ENCODE results near the gene GPRC5A.
A peak's percentile ranks its signal among the peaks of the same experiment; 100 is the strongest.

GPRC5A gene

DNA sequence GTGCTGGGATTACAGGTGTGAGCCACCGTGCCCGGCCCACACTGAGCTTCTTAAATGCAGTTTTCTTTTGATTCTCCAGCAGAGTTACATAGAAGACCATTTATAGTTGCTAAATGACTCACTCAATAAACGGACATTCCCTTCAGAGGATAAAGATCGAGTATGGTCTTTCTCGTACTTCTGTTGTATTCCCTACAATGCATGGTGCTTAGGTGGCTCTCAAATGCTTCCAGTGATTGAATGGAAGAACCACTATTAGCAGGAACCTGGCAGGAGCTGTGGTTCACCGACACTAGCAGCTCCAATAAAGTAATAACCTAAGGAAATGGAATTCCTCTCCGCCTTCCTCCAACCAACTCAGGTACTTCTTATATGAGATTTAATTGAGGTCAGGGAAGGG lies 3.9 kb upstream of the GPRC5A start:
- no peak for DNase-seq

- DNase-seq, result no peak
Observed at GRCh38 chr12:12889701-12890100, 1.7 kb upstream of the GPRC5A start.

DNA sequence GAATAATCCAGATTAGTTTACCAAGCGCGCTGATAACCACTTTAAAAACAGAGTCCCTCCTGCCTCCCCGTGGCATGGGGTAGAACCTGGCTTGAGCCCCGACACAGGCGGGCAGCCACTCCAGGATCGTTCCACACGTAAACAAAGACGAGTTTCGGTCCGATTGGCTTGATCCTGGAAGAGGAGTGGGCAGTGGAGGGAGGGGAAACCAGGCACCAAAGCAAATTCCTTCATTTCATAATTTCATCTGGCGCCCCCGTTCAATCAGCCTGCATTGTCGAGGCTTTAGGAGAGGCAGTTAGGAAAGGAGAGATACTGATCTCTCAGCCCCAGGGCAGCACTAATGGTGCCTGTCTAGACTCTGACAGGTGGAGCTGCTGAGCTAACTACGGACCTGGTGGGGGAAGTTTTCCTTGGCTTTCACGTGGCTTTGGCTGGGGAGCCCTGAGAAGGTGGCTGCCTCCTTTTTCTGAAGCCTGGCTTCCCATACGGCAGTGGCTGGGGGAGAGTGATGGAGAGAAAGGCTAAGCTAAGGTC lies 751 bp upstream of the GPRC5A start:
- DNase-seq, result peak; percentile 63

DNA sequence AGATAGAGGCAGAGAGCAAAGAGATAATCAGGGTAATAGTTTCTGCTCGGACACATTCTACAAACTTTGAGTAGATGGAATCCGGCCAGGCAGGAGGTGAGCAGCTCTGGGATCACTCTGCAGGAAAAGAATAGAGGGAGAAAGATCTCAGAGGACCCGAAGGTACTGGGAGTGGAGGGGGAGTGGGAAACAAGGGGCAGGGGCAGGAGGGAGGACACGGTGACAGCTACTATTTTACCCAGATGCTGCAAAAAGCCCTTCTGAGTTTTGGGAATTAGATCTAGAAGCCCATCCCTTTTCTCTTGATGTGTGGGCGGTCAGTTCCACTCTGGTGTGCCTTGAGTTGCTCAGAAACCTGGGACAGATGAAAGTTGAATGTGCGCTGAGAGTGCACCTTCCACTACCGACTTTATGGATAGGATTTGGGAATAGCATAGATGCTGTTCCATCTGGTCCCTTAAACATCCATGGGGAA lies 556 bp downstream of the GPRC5A start:
- DNase-seq, result no peak

- no peak for DNase-seq
Observed at GRCh38 chr12:12892681-12893141, 1.3 kb downstream of the GPRC5A start.

DNA sequence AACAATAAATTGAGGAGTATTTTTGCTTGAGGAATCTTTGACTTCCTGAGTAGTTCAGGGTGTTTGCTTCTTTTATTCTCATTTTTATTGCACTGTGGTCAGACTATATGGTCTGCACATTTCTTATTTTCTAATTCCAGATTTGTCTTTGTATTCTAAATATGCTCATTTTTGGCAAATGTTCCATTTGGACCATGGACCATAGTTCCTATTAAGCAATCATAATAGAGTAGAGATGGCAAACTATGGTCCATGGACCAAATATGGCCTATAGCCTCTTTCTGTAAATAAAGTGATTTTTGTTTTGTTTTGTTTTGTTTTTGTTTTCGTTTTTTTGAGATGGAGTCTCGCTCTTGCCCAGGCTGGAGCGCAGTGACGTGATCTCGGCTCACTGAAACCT lies 2.1 kb downstream of the GPRC5A start:
- no peak for DNase-seq

GRCh38 chr12:12896260-12896659 lies 4.9 kb downstream of the GPRC5A start:
- DNase-seq, result no peak

DNA sequence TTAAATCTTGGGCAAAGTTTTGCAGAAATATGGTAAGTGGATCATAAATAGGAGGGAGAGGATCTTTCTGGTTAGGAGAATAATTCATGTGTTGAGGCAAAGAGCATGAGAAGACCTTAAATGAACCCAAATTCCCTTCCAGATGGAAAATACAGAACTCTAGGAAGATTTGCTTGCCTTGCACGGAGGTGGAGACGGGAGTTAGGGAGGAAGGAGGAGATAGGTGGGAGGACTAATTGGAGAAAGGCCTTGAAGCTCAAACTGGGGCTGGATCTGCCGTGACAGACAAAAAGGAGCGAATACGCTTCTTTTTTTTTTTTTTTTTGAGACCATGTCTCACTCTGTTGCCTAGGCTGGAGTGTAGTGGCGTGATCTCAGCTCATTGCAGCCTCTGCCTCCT lies 5.9 kb downstream of the GPRC5A start:
- DNase-seq, result no peak

GRCh38 chr12:12898136-12898717 lies 6.9 kb downstream of the GPRC5A start:
- DNase-seq, result no peak

- no peak for DNase-seq
Observed at GRCh38 chr12:12898911-12899511, 7.6 kb downstream of the GPRC5A start.

- DNase-seq, result no peak
Observed at GRCh38 chr12:12899530-12900380, 8.4 kb downstream of the GPRC5A start.

DNA sequence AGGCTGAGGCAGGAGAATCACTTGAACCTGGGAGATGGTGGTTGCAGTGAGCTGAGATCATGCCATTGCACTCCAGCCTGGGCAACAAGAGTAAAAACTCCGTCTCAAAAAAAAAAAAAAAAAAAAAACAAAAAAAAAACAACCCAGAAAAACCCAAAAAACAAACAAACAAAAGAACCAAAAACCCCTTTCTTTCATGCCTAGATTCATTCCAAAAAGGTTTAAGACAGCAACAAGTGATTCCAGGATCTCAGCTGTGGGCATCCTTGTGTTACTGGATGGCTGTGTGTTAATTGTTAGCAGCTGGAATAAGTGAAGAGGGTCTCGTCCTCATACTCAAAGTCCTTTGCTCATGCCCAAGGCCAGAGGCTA lies 9.4 kb downstream of the GPRC5A start:
- DNase-seq, result no peak

DNA sequence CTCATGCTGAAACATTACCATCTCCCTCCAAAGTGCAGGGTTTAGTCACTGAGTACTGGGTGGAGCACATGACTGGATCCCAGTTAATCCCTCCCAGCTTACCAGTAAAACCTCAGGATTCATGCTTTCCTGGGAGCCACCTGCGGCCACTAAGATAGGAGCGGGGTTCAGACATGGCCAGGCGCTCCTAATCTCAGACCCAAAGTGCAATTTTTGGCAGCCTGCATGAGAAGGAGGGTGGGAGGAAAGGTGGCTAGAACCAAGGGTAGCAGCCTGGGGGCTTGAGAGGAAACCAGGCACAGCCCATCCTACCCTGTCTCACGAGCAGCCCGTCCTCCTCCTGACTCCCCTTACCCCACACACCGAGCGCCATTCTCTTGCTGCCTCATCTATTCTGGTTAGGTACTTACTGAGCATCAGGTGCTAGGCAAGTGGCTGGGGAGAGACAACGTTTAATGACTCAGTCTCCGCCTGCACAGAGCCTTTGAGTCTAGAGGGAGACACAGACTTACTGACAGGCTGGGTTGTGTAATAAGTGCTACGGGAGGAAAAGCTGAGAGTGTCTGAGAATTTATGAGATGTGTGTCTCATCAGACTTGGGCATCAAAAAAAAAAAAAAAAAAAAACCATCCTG lies 9.9 kb downstream of the GPRC5A start:
- DNase-seq, result no peak

GRCh38 chr12:12902036-12902435 lies 10.7 kb downstream of the GPRC5A start:
- no peak for DNase-seq

- no peak for DNase-seq
Observed at GRCh38 chr12:12903642-12904609, 12.6 kb downstream of the GPRC5A start.

DNA sequence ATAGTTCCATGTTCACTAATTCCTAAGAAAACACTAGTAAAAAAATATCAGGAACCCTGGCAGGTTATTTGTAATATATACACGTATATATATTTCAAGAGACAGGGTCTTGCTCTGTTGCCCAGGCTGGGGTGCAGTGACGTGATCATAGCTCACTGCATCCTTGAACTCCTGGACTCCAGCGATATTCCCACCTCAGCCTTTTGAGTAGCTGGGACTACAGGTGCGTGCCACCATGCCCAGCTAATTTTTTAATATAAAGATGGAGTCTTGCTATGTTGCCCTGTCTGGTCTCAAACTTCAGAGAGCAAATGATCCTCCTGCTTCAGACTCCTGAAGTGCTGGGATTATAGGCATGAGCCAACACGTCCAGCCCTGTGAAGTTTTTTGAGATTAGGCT lies 16.2 kb downstream of the GPRC5A start:
- DNase-seq, result no peak

- no peak for DNase-seq
Observed at GRCh38 chr12:12908252-12908651, 16.9 kb downstream of the GPRC5A start.

GRCh38 chr12:12908711-12909110 lies 17.3 kb downstream of the GPRC5A start:
- DNase-seq, result no peak

- DNase-seq, result no peak
Observed at GRCh38 chr12:12909228-12909994, 18.0 kb downstream of the GPRC5A start.

DNA sequence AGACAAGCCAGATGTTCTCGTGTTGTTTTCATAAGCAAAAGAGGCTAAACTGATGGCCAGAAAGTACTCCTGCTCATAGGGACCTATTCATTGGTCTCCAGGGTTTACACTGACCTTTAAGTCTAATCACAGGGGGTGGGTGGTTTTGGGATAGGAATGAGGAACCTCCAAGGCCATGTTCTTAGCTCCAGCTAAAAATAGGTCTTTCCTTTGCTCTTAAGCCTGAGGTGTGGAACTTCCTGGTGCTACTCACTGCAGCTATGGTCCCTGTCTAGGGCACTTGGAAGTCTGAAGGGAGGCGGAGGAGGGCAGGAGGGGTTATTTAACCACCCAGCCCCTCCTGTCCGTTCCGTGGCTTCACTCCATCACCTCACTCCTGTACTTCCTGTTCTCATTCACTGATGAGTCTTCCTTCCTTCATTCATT lies 18.6 kb downstream of the GPRC5A start:
- no peak for DNase-seq

DNA sequence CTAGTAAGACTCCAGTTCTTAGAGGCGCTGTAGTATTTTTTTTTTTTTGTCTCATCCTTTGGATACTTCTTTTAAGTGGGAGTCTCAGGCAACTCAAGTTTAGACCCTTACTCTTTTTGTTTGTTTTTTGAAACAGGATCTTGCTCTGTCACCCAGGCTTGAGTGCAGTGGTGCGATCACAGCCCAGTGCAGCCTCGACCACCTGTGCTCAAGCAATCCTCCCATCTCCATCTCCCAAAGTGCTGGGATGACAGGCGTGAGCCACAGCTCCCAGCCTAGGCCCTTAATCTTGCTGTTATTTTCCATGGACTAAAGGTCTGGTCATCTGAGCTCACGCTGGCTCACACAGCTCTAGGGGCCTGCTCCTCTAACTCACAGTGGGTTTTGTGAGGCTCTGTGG lies 21.3 kb downstream of the GPRC5A start:
- DNase-seq, result no peak
